ENCODE results near the gene RGS6.
A peak's percentile ranks its signal among the peaks of the same experiment; 100 is the strongest.

Gene RGS6

GRCh38 chr14:72418806-72419205 lies 486.6 kb downstream of the RGS6 start:
- no peak for DNase-seq

- no peak for DNase-seq
Measured at GRCh38 chr14:72419226-72419775, 487.1 kb downstream of the RGS6 start.

- peak; percentile 16 to 76 for DNase-seq
Measured at GRCh38 chr14:72420749-72421474, 488.7 kb downstream of the RGS6 start.

- DNase-seq, result no peak
Measured at GRCh38 chr14:72423957-72424356, 491.7 kb downstream of the RGS6 start.

- no peak for DNase-seq
Measured at GRCh38 chr14:72430457-72430856, 498.2 kb downstream of the RGS6 start.

- DNase-seq, result no peak
Measured at GRCh38 chr14:72432748-72433147, 500.5 kb downstream of the RGS6 start.

GRCh38 chr14:72433511-72433910 lies 501.3 kb downstream of the RGS6 start:
- DNase-seq, result no peak

GRCh38 chr14:72434856-72435255 lies 502.6 kb downstream of the RGS6 start:
- no peak for DNase-seq

- no peak for DNase-seq
Measured at GRCh38 chr14:72439707-72440106, 507.5 kb downstream of the RGS6 start.

- no peak for DNase-seq
Measured at GRCh38 chr14:72443256-72443655, 511.0 kb downstream of the RGS6 start.

- no peak for DNase-seq
Measured at GRCh38 chr14:72443991-72444441, 511.8 kb downstream of the RGS6 start.

- DNase-seq, result no peak
Measured at GRCh38 chr14:72444701-72445100, 512.5 kb downstream of the RGS6 start.

GRCh38 chr14:72448212-72448611 lies 516.0 kb downstream of the RGS6 start:
- no peak for DNase-seq

- DNase-seq, result no peak
Measured at GRCh38 chr14:72450473-72451044, 518.3 kb downstream of the RGS6 start.

GRCh38 chr14:72451054-72451972 lies 519.1 kb downstream of the RGS6 start:
- no peak for DNase-seq

GRCh38 chr14:72452774-72453173 lies 520.5 kb downstream of the RGS6 start:
- DNase-seq, result no peak

GRCh38 chr14:72454388-72455160 lies 522.3 kb downstream of the RGS6 start:
- no peak for DNase-seq

GRCh38 chr14:72457641-72458040 lies 525.4 kb downstream of the RGS6 start:
- DNase-seq, result no peak

GRCh38 chr14:72462056-72462455 lies 529.8 kb downstream of the RGS6 start:
- DNase-seq, result no peak

- no peak for DNase-seq
Measured at GRCh38 chr14:72463291-72463866, 531.1 kb downstream of the RGS6 start.

GRCh38 chr14:72464226-72464625 lies 532.0 kb downstream of the RGS6 start:
- no peak for DNase-seq

GRCh38 chr14:72466325-72466724 lies 534.1 kb downstream of the RGS6 start:
- DNase-seq, result no peak
